Kidney epithelial cell (primary cell): Measurements from ENCODE around the gene C1QTNF5. TPM values are rescaled to one million over a fixed set of nuclear protein-coding genes. Genes with fewer than 3 reads are reported as not detected.
A peak's percentile ranks its signal among the peaks of the same experiment; 100 is the strongest.

Experiments used
- DNase-seq: peaks from one replicate; pipeline ENCODE4 v3.0.0-alpha.2; 2010; ENCODE audit warnings: low read depth
- H3K27me3 ChIP-seq: 2 replicates; pipeline ENCODE4 v1.6.0; 2011; ENCODE audit warnings: low read length; ENCODE audit not compliant: control insufficient read depth, insufficient read depth
- H3K36me3 ChIP-seq: 2 replicates; pipeline ENCODE4 v1.5.1; 2011; ENCODE audit warnings: low read length; ENCODE audit not compliant: control insufficient read depth, insufficient read depth
- H3K4me3 ChIP-seq: 2 replicates; pipeline ENCODE4 v1.5.1; 2011; ENCODE audit warnings: low read depth, mild to moderate bottlenecking, control low read depth, low read length
- CTCF ChIP-seq: IDR thresholded peaks from 2 replicates; pipeline ENCODE4 v1.5.1; 2011; ENCODE audit warnings: mild to moderate bottlenecking, moderate library complexity, low read length, control low read depth, inconsistent platforms; ENCODE audit not compliant: insufficient read depth, poor library complexity, severe bottlenecking
- total RNA-seq: library from RNA; depleted of rRNA; stranded (reverse); fragments of >200 nt; gene quantifications from 2 replicates; pipeline ENCODE4 v1.2.3, GENCODE V29; 2015

Gene C1QTNF5
- total RNA-seq, 1 donor from 2014 or later, result 2.9 TPM

GRCh38 chr11:119377112-119377901 lies 36.6 kb upstream of the C1QTNF5 start:
- Histone ChIP-seq H3K27me3 (no peaks in the 10 kb centered on the region), H3K4me3 (no peak overlapping the region), H3K36me3 (no peaks in the 10 kb centered on the region)
- no peak for DNase-seq
- TF ChIP-seq CTCF, result no peak

GRCh38 chr11:119376197-119376847 lies 35.6 kb upstream of the C1QTNF5 start:
- Histone ChIP-seq H3K27me3 (no peaks in the 10 kb centered on the region), H3K36me3 (no peaks in the 10 kb centered on the region), H3K4me3 (no peak overlapping the region)
- no peak for TF ChIP-seq CTCF
- no peak for DNase-seq

GRCh38 chr11:119375337-119376196 lies 34.9 kb upstream of the C1QTNF5 start:
- no peak for DNase-seq

GRCh38 chr11:119374632-119375336 lies 34.1 kb upstream of the C1QTNF5 start:
- TF ChIP-seq CTCF, result no peak
- no peaks in the 10 kb centered on the region for H3K27me3 ChIP-seq
- no peak overlapping the region for H3K4me3 ChIP-seq
- no peak for DNase-seq
- no peaks in the 10 kb centered on the region for H3K36me3 ChIP-seq

More at GRCh38 chr11:119375337-119376196, 34.9 kb upstream of the C1QTNF5 start:
- Histone ChIP-seq H3K27me3 (no peaks in the 10 kb centered on the region), H3K36me3 (no peaks in the 10 kb centered on the region), H3K4me3 (no peak overlapping the region)
- no peak for TF ChIP-seq CTCF

GRCh38 chr11:119373921-119374631 lies 33.4 kb upstream of the C1QTNF5 start:
- Histone ChIP-seq H3K4me3 (no peak overlapping the region), H3K27me3 (no peaks in the 10 kb centered on the region), H3K36me3 (no peaks in the 10 kb centered on the region)
- TF ChIP-seq CTCF, result peak; percentile 95
- no peak for DNase-seq
